GM23248 (cell line): ENCODE results near the gene MYO18B. TPM values are rescaled to one million over a fixed set of nuclear protein-coding genes. Genes with fewer than 3 reads are reported as not detected.

Source experiments
- DNase-seq: peaks from one replicate; pipeline ENCODE4 v3.0.0-alpha.2; 2015
- H2AFZ ChIP-seq: fragments of 200-600 bp; sonication (generic); 2 replicates; pipeline ENCODE4 v1.6.1; 2016; ENCODE audit warnings: antibody characterized with exemption
- H3F3A ChIP-seq: fragments of 200-600 bp; sonication (generic); 2 replicates; pipeline ENCODE4 v1.6.1; 2016; ENCODE audit warnings: mild to moderate bottlenecking, antibody characterized with exemption, mixed run types; ENCODE audit not compliant: insufficient read depth
- H3K27ac ChIP-seq: fragments of 200-600 bp; sonication (generic); 2 replicates; pipeline ENCODE4 v1.5.1; 2016; ENCODE audit warnings: mild to moderate bottlenecking
- H3K27me3 ChIP-seq: fragments of 200-600 bp; sonication (generic); replicated peaks from 2 replicates; pipeline ENCODE4 v1.6.1; 2016; ENCODE audit warnings: mild to moderate bottlenecking; ENCODE audit not compliant: insufficient read depth
- H3K36me3 ChIP-seq: fragments of 200-600 bp; sonication (generic); 2 replicates; pipeline ENCODE4 v1.6.1; 2016; ENCODE audit warnings: low read depth, mild to moderate bottlenecking
- H3K4me1 ChIP-seq: fragments of 200-600 bp; sonication (generic); 2 replicates; pipeline ENCODE4 v1.6.1; 2016; ENCODE audit warnings: mild to moderate bottlenecking; ENCODE audit not compliant: insufficient read depth
- H3K4me2 ChIP-seq: fragments of 200-600 bp; sonication (generic); one replicate; pipeline ENCODE4 v1.6.1; 2016; ENCODE audit warnings: mild to moderate bottlenecking; ENCODE audit not compliant: unreplicated experiment
- H3K4me3 ChIP-seq: fragments of 200-600 bp; sonication (generic); 2 replicates; pipeline ENCODE4 v1.5.1; 2016; ENCODE audit warnings: mild to moderate bottlenecking
- H3K79me2 ChIP-seq: fragments of 200-600 bp; sonication (generic); 2 replicates; pipeline ENCODE4 v1.6.1; 2016; ENCODE audit warnings: mild to moderate bottlenecking; ENCODE audit not compliant: insufficient read depth
- H3K9ac ChIP-seq: fragments of 200-600 bp; sonication (generic); 2 replicates; pipeline ENCODE4 v1.6.1; 2016; ENCODE audit warnings: mild to moderate bottlenecking
- H3K9me2 ChIP-seq: fragments of 200-600 bp; sonication (generic); 2 replicates; pipeline ENCODE4 v1.6.1; 2016; ENCODE audit warnings: mixed run types, mild to moderate bottlenecking, moderate library complexity; ENCODE audit not compliant: insufficient read depth
- H3K9me3 ChIP-seq: fragments of 200-600 bp; sonication (generic); one replicate; pipeline ENCODE4 v1.6.1; 2017; ENCODE audit warnings: low read depth
- H4K20me1 ChIP-seq: fragments of 200-600 bp; sonication (generic); 2 replicates; pipeline ENCODE4 v1.6.0; 2016; ENCODE audit not compliant: insufficient read depth
- EZH2 ChIP-seq: fragments of 200-600 bp; sonication (generic); IDR thresholded peaks from 2 replicates; pipeline ENCODE4 v1.6.1; 2018; ENCODE audit warnings: antibody characterized with exemption, mild to moderate bottlenecking; ENCODE audit not compliant: insufficient read depth, poor library complexity, severe bottlenecking
- EZH2phosphoT487 ChIP-seq: fragments of 200-600 bp; sonication (generic); IDR thresholded peaks from 2 replicates; pipeline ENCODE4 v1.6.1; 2018; ENCODE audit warnings: antibody characterized with exemption, moderate library complexity, mild to moderate bottlenecking, low read depth; ENCODE audit not compliant: insufficient read depth
- WGBS, 2 experiments: methylation state at CpG; one replicate each; pipeline ENCODE4 v1.1.6; 2015 to 2017; ENCODE audit warnings: low lambda C conversion rate in 2 of 2, low coverage in 1 of 2; ENCODE audit errors: missing lambda C conversion rate in 2 of 2; 5-methylcytosine and 5-hydroxymethylcytosine counted together
- in situ Hi-C: fragments of 300-500 bp; cut with MboI; formaldehyde crosslinking; loops from 2 replicates; pipeline ENCODE4 v1.15.0; 2020
- polyA plus RNA-seq: library from polyadenylated mRNA; unstranded; fragments of >200 nt; fragmentation: Nextera tagmentation; extraction: Ambion mirVana; gene quantifications from 2 replicates; pipeline ENCODE4 v1.2.1, GENCODE V29; 2016
- total RNA-seq: library from RNA; depleted of rRNA; stranded (reverse); fragments of >200 nt; shearing (Covaris generic); gene quantifications from 2 replicates; pipeline ENCODE4 v1.2.3, GENCODE V29; 2014

The MYO18B gene
- total and polyA plus RNA-seq, 2 experiments from 2014 or later = not detected

GRCh38 chr22:25933158-25933788 is 191.3 kb downstream of the MYO18B start:
- no peaks in the 10 kb centered on the region for H3K9me2 ChIP-seq
- no peak overlapping the region for H3K9ac ChIP-seq
- no peaks in the 10 kb centered on the region for H3K79me2 ChIP-seq
- H3K4me1 ChIP-seq = no peaks in the 10 kb centered on the region
- in situ Hi-C loops = no loop called here
- H3K27ac ChIP-seq = no peak overlapping the region
- H3F3A ChIP-seq = no peaks in the 10 kb centered on the region
- no peaks in the 10 kb centered on the region for H3K9me3 ChIP-seq
- no peak for TF ChIP-seq EZH2
- TF ChIP-seq EZH2phosphoT487 = no peak
- H3K27me3 ChIP-seq = no peaks in the 10 kb centered on the region
- DNase-seq = no peak
- 31 to 34% methylated on average over 3 of the region's 3 CpGs for WGBS, 2 experiments
- H3K36me3 ChIP-seq = no peaks in the 10 kb centered on the region
- H3K4me2 ChIP-seq = no peak overlapping the region
- H2AFZ ChIP-seq = no peak overlapping the region
- no peak overlapping the region for H3K4me3 ChIP-seq
- no peaks in the 10 kb centered on the region for H4K20me1 ChIP-seq

- Histone ChIP-seq H3K4me1 (no peaks in the 10 kb centered on the region), H4K20me1 (no peaks in the 10 kb centered on the region), H3K9me3 (no peaks in the 10 kb centered on the region), H3K36me3 (no peaks in the 10 kb centered on the region), H3K27ac (no peak overlapping the region), H2AFZ (no peak overlapping the region), H3K9ac (no peak overlapping the region), H3K27me3 (no peaks in the 10 kb centered on the region), H3K79me2 (no peaks in the 10 kb centered on the region), H3K4me2 (no peak overlapping the region), H3K9me2 (no peaks in the 10 kb centered on the region), H3K4me3 (no peak overlapping the region), H3F3A (no peaks in the 10 kb centered on the region)
- no peak for TF ChIP-seq EZH2phosphoT487
- no peak for TF ChIP-seq EZH2
- in situ Hi-C loops = no loop called here
- WGBS, 2 experiments = 9 to 14% methylated on average over 7 of the region's 7 CpGs
- DNase-seq = no peak
These were observed 193.5 kb downstream of the MYO18B start for GRCh38 chr22:25935266-25936058.

- DNase-seq = no peak
- Histone ChIP-seq H3K9ac (no peak overlapping the region), H2AFZ (no peak overlapping the region), H3K4me2 (no peak overlapping the region), H3F3A (no peaks in the 10 kb centered on the region), H3K4me3 (no peak overlapping the region), H3K9me3 (no peaks in the 10 kb centered on the region), H3K4me1 (no peaks in the 10 kb centered on the region), H3K27me3 (no peaks in the 10 kb centered on the region), H3K36me3 (no peaks in the 10 kb centered on the region), H3K79me2 (no peaks in the 10 kb centered on the region), H4K20me1 (no peaks in the 10 kb centered on the region), H3K9me2 (no peaks in the 10 kb centered on the region), H3K27ac (no peak overlapping the region)
- 26 to 33% methylated on average over 1 of the region's 1 CpG for WGBS, 2 experiments
- in situ Hi-C loops = no loop called here
- TF ChIP-seq EZH2 = no peak
- TF ChIP-seq EZH2phosphoT487 = no peak
These were observed 196.2 kb downstream of the MYO18B start for GRCh38 chr22:25938151-25938550.

GRCh38 chr22:25939384-25939783 is 197.4 kb downstream of the MYO18B start:
- TF ChIP-seq EZH2phosphoT487 = no peak
- TF ChIP-seq EZH2 = no peak
- DNase-seq = no peak
- Histone ChIP-seq H3K9me3 (no peaks in the 10 kb centered on the region), H3K4me3 (no peak overlapping the region), H2AFZ (no peak overlapping the region), H3K27me3 (no peaks in the 10 kb centered on the region), H3K9me2 (no peaks in the 10 kb centered on the region), H3K79me2 (no peaks in the 10 kb centered on the region), H3K9ac (no peak overlapping the region), H4K20me1 (no peaks in the 10 kb centered on the region), H3F3A (no peaks in the 10 kb centered on the region), H3K27ac (no peak overlapping the region), H3K4me1 (no peaks in the 10 kb centered on the region), H3K4me2 (no peak overlapping the region), H3K36me3 (no peaks in the 10 kb centered on the region)
- WGBS, 2 experiments = 15 to 26% methylated on average over 4 of the region's 4 CpGs
- in situ Hi-C loops = no loop called here
